HepG2 (cell line): ENCODE data around the gene MYADML2. TPM values are rescaled to one million over a fixed set of nuclear protein-coding genes. Genes with fewer than 3 reads are reported as not detected.
A peak's percentile ranks its signal among the peaks of the same experiment; 100 is the strongest.

ENCODE experiments used
- AGO2 ChIP-seq: fragments of 200-400 bp; formaldehyde crosslinking; optimal IDR thresholded peaks from 2 replicates; pipeline ENCODE3; 2017; ENCODE audit warnings: mild to moderate bottlenecking, low read depth, low read length, moderate library complexity
- AHDC1 ChIP-seq: sonication (generic); formaldehyde crosslinking; IDR thresholded peaks from 2 replicates; pipeline ENCODE4 v1.5.1; 2020; ENCODE audit warnings: mild to moderate bottlenecking, missing genetic modification reagents, borderline replicate concordance
- CC2D1A ChIP-seq: sonication (generic); formaldehyde crosslinking; IDR thresholded peaks from 2 replicates; pipeline ENCODE4 v1.8.1; 2023; ENCODE audit warnings: mild to moderate bottlenecking, missing genetic modification reagents
- CHD2 ChIP-seq: IDR thresholded peaks from 2 replicates; pipeline ENCODE4 v1.6.1; 2011; ENCODE audit warnings: low read depth, low read length, improper control_type of control experiment
- MATR3 ChIP-seq: sonication (generic); formaldehyde crosslinking; IDR thresholded peaks from 2 replicates; pipeline ENCODE4 v1.4.0; 2020; ENCODE audit warnings: missing genetic modification reagents
- MXD1 ChIP-seq: sonication (generic); formaldehyde crosslinking; IDR thresholded peaks from 2 replicates; pipeline ENCODE4 v1.4.0; 2020; ENCODE audit warnings: mild to moderate bottlenecking, missing genetic modification reagents
- NBN ChIP-seq: fragments of 450-650 bp; conservative IDR thresholded peaks from 2 replicates; pipeline ENCODE4 v1.6.1; 2017
- PHF21A ChIP-seq: sonication (generic); formaldehyde crosslinking; IDR thresholded peaks from 2 replicates; pipeline ENCODE4 v1.5.0; 2020; ENCODE audit warnings: mild to moderate bottlenecking, missing genetic modification reagents
- PITX1 ChIP-seq: sonication (generic); formaldehyde crosslinking; IDR thresholded peaks from 2 replicates; pipeline ENCODE4 v1.5.1; 2020; ENCODE audit warnings: mild to moderate bottlenecking, missing genetic modification reagents
- RBM39 ChIP-seq: fragments of 200-400 bp; formaldehyde crosslinking; IDR thresholded peaks from one replicate; pipeline ENCODE4 v1.6.1; 2018; ENCODE audit warnings: antibody characterized with exemption, mild to moderate bottlenecking, low read depth, low read length; ENCODE audit not compliant: poor library complexity, severe bottlenecking
- SP2 ChIP-seq: sonication (generic); formaldehyde crosslinking; IDR thresholded peaks from 2 replicates; pipeline ENCODE4 v1.5.1; 2020; ENCODE audit warnings: mild to moderate bottlenecking, missing genetic modification reagents
- ZBTB14 ChIP-seq: sonication (generic); formaldehyde crosslinking; IDR thresholded peaks from 2 replicates; pipeline ENCODE4 v1.4.0; 2020; ENCODE audit warnings: missing genetic modification reagents
- ZNF10 ChIP-seq: sonication (generic); formaldehyde crosslinking; IDR thresholded peaks from 2 replicates; pipeline ENCODE4 v1.4.0; 2020; ENCODE audit warnings: mild to moderate bottlenecking, low read depth, missing genetic modification reagents, borderline replicate concordance
- ZNF138 ChIP-seq: sonication (generic); formaldehyde crosslinking; IDR thresholded peaks from 2 replicates; pipeline ENCODE4 v1.5.0; 2020; ENCODE audit warnings: mild to moderate bottlenecking, low read depth, missing genetic modification reagents
- ZNF20 ChIP-seq: sonication (generic); formaldehyde crosslinking; IDR thresholded peaks from 2 replicates; pipeline ENCODE4 v1.4.0; 2020; ENCODE audit warnings: mild to moderate bottlenecking, moderate library complexity, missing genetic modification reagents
- ZNF331 ChIP-seq: sonication (generic); formaldehyde crosslinking; IDR thresholded peaks from 2 replicates; pipeline ENCODE4 v1.4.0; 2020; ENCODE audit warnings: missing genetic modification reagents
- ZNF503 ChIP-seq: sonication (generic); formaldehyde crosslinking; IDR thresholded peaks from 2 replicates; pipeline ENCODE4 v1.4.0; 2020; ENCODE audit warnings: missing genetic modification reagents
- ZNF513 ChIP-seq: sonication (generic); formaldehyde crosslinking; conservative IDR thresholded peaks from 2 replicates; pipeline ENCODE4 v1.5.0; 2020; ENCODE audit warnings: missing genetic modification reagents
- ZNF75D ChIP-seq: sonication (generic); formaldehyde crosslinking; IDR thresholded peaks from 2 replicates; pipeline ENCODE4 v1.8.1; 2023; ENCODE audit warnings: missing genetic modification reagents, mild to moderate bottlenecking, borderline replicate concordance
- ZSCAN31 ChIP-seq: sonication (generic); formaldehyde crosslinking; IDR thresholded peaks from 2 replicates; pipeline ENCODE4 v1.5.0; 2020; ENCODE audit warnings: low read depth, mild to moderate bottlenecking, missing genetic modification reagents
- polyA plus RNA-seq, 8 experiments: library from polyadenylated mRNA; depleted of rRNA in 3 of 8; stranded (reverse) in 7 of 8; unstranded in 1 of 8; fragments of >200 nt; fragmentation: Illumina TruSeq in 4 of 8; extraction: Trizol in 4 of 8; gene quantifications; 2 replicates each; pipeline versions ENCODE4 v1.2.1 to v1.2.3, GENCODE V29; 2011 to 2016; ENCODE audit warnings: low read depth in 4 of 8, missing spikeins in 1 of 8, mixed read lengths in 1 of 8; ENCODE audit not compliant: insufficient read depth in 1 of 8
- total RNA-seq, 5 experiments: library from RNA; depleted of rRNA; stranded (reverse); fragments of >200 nt; fragmentation: Illumina TruSeq; extraction: Trizol; gene quantifications; 2 replicates each; pipeline ENCODE4 v1.2.3, GENCODE V29; 2016; ENCODE audit warnings: low read depth in 1 of 5

Gene MYADML2
- total and polyA plus RNA-seq, 2 of the 13 experiments (the other 11 are each of a cell fraction or from before 2014, with no cell fraction given): not detected

- no peak for TF ChIP-seq ZBTB14 (CRISPR knock-in tag)
- TF ChIP-seq CC2D1A (CRISPR knock-in tag): no peak
- no peak for TF ChIP-seq ZNF20 (CRISPR knock-in tag)
- TF ChIP-seq ZNF10 (CRISPR knock-in tag): no peak
- TF ChIP-seq ZSCAN31 (CRISPR knock-in tag): no peak
- 0 out of 2 replicates have a peak, but pooled peaks have one; percentile 15 for TF ChIP-seq SP2 (CRISPR knock-in tag)
- no peak for TF ChIP-seq ZNF503 (CRISPR knock-in tag)
- no peak for TF ChIP-seq PITX1 (CRISPR knock-in tag)
- no peak for TF ChIP-seq ZNF138 (CRISPR knock-in tag)
- TF ChIP-seq MATR3 (CRISPR knock-in tag): no peak
- TF ChIP-seq NBN: no peak
- TF ChIP-seq AGO2: no peak
- TF ChIP-seq ZNF513 (CRISPR knock-in tag): no peak
- no peak; the same call in 1 of the 2 replicates for TF ChIP-seq PHF21A (CRISPR knock-in tag)
- no peak for TF ChIP-seq CHD2
- no peak for TF ChIP-seq ZNF331 (CRISPR knock-in tag)
- TF ChIP-seq AHDC1: no peak
- TF ChIP-seq RBM39: no peak
- no peak for TF ChIP-seq MXD1 (CRISPR knock-in tag)
- 0 out of 2 replicates have a peak, but pooled peaks have one; percentile 14 for TF ChIP-seq ZNF75D (CRISPR knock-in tag)
Measured at GRCh38 chr17:81967244-81967532, 20.2 kb upstream of the MYADML2 start (continued).
